ENCODE results near the gene ADGRG1.

The ADGRG1 gene

DNA sequence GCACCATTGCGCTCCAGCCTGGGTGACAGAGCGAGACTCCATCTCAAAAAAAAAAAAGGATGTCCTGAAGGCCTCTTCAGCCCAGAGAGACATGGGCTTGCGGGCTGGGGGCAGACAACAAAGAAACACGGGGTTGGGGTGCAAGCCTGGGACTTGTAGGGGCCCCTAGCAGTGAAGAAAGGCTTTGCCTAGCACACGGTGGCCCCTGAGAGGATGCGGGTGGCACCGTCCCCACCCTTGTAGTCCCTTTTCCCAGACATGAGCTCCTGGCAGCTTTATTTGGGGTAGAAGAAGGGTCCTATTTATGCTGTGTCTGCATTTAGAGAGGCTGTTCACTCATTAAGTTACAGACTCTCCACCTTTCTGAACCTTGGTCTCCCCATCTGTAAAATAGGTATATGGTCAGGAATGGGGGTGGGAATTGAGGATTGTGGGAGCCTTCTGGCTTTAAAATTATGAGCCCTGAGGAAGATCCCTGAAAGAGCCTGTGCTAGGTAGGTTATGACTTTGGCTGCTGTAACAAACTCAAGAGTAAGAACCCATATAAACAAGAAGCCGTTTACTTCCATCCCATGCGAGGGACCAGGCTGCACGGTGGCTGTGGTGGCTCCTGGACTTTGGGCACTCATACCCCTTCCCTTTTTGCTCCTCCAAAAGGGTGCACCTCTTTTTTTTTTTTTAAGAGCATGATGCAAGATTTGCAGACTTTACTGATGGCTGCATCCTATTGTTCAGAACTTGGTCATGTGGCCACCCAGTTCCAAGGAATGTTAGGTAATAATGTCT is 20.6 kb upstream of the ADGRG1 start:
- no peaks in the 10 kb centered on the region for H3K27me3 ChIP-seq (ENCODE audit: insufficient read depth, low read length)
- H3K27ac ChIP-seq (ENCODE audit: low read length): no peak overlapping the region
- no peaks in the 10 kb centered on the region for H3K4me1 ChIP-seq (ENCODE audit: insufficient read depth, low read length)
- no peak overlapping the region for H3K9ac ChIP-seq (ENCODE audit: low read depth, low read length)
- no peaks in the 10 kb centered on the region for H3K36me3 ChIP-seq (ENCODE audit: insufficient read depth, low read depth, low read length)
- no peaks in the 10 kb centered on the region for H3K9me3 ChIP-seq (ENCODE audit: insufficient read depth, low read depth, low read length)
- no peak overlapping the region for H3K4me3 ChIP-seq (ENCODE audit: low read length)

DNA sequence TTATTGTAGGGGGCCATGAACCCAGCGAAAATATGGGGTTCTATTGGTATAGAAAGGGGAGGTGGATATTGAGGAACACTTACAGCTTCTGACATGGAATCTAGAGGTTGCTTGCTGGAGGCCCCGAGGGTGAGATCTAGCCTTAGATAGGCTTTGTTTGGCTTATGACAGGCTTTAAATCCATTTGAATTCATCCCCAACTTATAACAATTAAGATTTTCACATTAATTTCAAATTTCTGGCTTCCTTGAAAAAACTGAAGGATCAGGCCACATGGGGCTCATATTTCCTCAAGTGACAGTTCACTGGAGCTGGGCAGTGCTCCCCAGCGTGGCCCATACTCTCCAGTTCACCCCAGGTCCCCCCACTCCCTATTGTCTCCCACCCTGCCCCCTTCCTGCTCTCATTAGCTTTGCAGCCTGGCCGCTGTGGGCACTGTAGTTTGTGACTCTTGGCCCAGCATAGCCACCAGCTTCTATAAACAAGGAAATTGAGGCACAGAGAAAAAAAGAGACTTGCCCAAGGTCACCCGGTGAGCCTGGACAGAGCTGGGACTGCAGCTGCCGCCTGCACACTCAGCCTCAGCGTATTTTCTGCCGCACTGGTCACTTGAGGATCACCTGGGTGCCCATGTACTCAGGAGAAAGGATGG is 19.8 kb upstream of the ADGRG1 start:
- Histone ChIP-seq H3K27ac (ENCODE audit: low read length) (no peak overlapping the region), H3K4me3 (ENCODE audit: low read length) (no peak overlapping the region), H3K4me1 (ENCODE audit: insufficient read depth, low read length) (no peaks in the 10 kb centered on the region)

GRCh38 chr16:57609541-57610401 is 18.7 kb upstream of the ADGRG1 start:
- no peak overlapping the region for H3K4me3 ChIP-seq (ENCODE audit: low read length)
- H3K4me1 ChIP-seq (ENCODE audit: insufficient read depth, low read length): no peaks in the 10 kb centered on the region
- no peaks in the 10 kb centered on the region for H3K9me3 ChIP-seq (ENCODE audit: insufficient read depth, low read depth, low read length)

More for the DNA sequence above, 19.8 kb upstream of the ADGRG1 start:
- H3K36me3 ChIP-seq (ENCODE audit: insufficient read depth, low read depth, low read length): no peaks in the 10 kb centered on the region
- H3K9ac ChIP-seq (ENCODE audit: low read depth, low read length): no peak overlapping the region
- H3K27me3 ChIP-seq (ENCODE audit: insufficient read depth, low read length): no peaks in the 10 kb centered on the region
- H3K9me3 ChIP-seq (ENCODE audit: insufficient read depth, low read depth, low read length): no peaks in the 10 kb centered on the region

DNA sequence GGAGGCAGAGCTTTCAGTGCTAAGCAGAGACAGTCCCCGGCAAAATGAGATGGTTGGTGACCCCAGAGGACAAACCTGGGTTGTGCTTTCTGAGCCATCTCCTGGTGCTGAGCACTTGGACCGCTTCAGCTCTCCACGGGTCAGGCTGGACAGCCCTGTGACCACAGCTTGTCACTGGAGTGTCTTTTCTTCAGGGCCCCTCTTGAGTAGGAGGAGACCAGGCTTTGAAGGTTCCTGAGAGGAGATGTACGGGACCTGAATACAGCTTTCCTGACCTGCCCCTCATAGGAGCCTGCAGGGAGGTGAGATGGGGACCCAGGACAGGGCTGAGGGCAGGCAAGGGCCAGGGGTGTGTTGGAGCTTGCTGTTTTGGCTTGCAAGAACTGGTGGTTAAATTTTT is 17.8 kb upstream of the ADGRG1 start:
- Histone ChIP-seq H3K27me3 (ENCODE audit: insufficient read depth, low read length) (no peaks in the 10 kb centered on the region), H3K9ac (ENCODE audit: low read depth, low read length) (no peak overlapping the region), H3K36me3 (ENCODE audit: insufficient read depth, low read depth, low read length) (no peaks in the 10 kb centered on the region), H3K9me3 (ENCODE audit: insufficient read depth, low read depth, low read length) (no peaks in the 10 kb centered on the region), H3K27ac (ENCODE audit: low read length) (no peak overlapping the region), H3K4me1 (ENCODE audit: insufficient read depth, low read length) (no peaks in the 10 kb centered on the region), H3K4me3 (ENCODE audit: low read length) (no peak overlapping the region)

More at GRCh38 chr16:57609541-57610401, 18.7 kb upstream of the ADGRG1 start:
- no peak overlapping the region for H3K9ac ChIP-seq (ENCODE audit: low read depth, low read length)
- H3K27ac ChIP-seq (ENCODE audit: low read length): no peak overlapping the region
- no peaks in the 10 kb centered on the region for H3K36me3 ChIP-seq (ENCODE audit: insufficient read depth, low read depth, low read length)
- H3K27me3 ChIP-seq (ENCODE audit: insufficient read depth, low read length): no peaks in the 10 kb centered on the region

GRCh38 chr16:57611181-57611580 is 17.2 kb upstream of the ADGRG1 start:
- Histone ChIP-seq H3K9ac (ENCODE audit: low read depth, low read length) (no peak overlapping the region), H3K4me1 (ENCODE audit: insufficient read depth, low read length) (no peaks in the 10 kb centered on the region), H3K27ac (ENCODE audit: low read length) (no peak overlapping the region)

GRCh38 chr16:57611706-57612105 is 16.7 kb upstream of the ADGRG1 start:
- no peaks in the 10 kb centered on the region for H3K36me3 ChIP-seq (ENCODE audit: insufficient read depth, low read depth, low read length)
- H3K27ac ChIP-seq (ENCODE audit: low read length): no peak overlapping the region
- H3K4me3 ChIP-seq (ENCODE audit: low read length): no peak overlapping the region
- no peak overlapping the region for H3K9ac ChIP-seq (ENCODE audit: low read depth, low read length)
- no peaks in the 10 kb centered on the region for H3K27me3 ChIP-seq (ENCODE audit: insufficient read depth, low read length)
- H3K9me3 ChIP-seq (ENCODE audit: insufficient read depth, low read depth, low read length): no peaks in the 10 kb centered on the region
- H3K4me1 ChIP-seq (ENCODE audit: insufficient read depth, low read length): no peaks in the 10 kb centered on the region

More at GRCh38 chr16:57611181-57611580, 17.2 kb upstream of the ADGRG1 start:
- Histone ChIP-seq H3K4me3 (ENCODE audit: low read length) (no peak overlapping the region), H3K9me3 (ENCODE audit: insufficient read depth, low read depth, low read length) (no peaks in the 10 kb centered on the region), H3K27me3 (ENCODE audit: insufficient read depth, low read length) (no peaks in the 10 kb centered on the region), H3K36me3 (ENCODE audit: insufficient read depth, low read depth, low read length) (no peaks in the 10 kb centered on the region)

- H3K9me3 ChIP-seq (ENCODE audit: insufficient read depth, low read depth, low read length): no peaks in the 10 kb centered on the region
- H3K9ac ChIP-seq (ENCODE audit: low read depth, low read length): no peak overlapping the region
- H3K4me3 ChIP-seq (ENCODE audit: low read length): no peak overlapping the region
- H3K27ac ChIP-seq (ENCODE audit: low read length): no peak overlapping the region
- H3K36me3 ChIP-seq (ENCODE audit: insufficient read depth, low read depth, low read length): no peaks in the 10 kb centered on the region
- no peaks in the 10 kb centered on the region for H3K27me3 ChIP-seq (ENCODE audit: insufficient read depth, low read length)
- no peaks in the 10 kb centered on the region for H3K4me1 ChIP-seq (ENCODE audit: insufficient read depth, low read length)
Observed at GRCh38 chr16:57612494-57612893, 15.9 kb upstream of the ADGRG1 start.

DNA sequence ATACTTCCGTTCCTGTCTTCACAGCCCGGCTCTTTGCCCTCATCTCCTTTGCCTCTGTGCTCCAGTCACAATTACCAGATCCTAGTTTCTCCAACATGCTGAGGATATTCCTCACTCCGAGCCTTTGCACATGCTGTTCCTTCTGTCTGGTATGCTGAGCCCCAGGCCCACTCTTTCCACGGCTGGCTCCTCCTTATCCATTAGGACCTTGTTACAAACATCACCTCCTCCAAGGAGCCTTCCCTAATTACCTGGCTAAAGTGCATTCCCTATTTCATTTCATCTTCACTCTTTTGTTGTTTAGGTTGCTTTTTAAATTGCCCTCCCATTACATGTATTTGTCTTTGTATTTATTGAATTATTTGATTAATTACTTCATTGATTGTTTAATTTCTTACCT is 14.9 kb upstream of the ADGRG1 start:
- Histone ChIP-seq H3K36me3 (ENCODE audit: insufficient read depth, low read depth, low read length) (no peaks in the 10 kb centered on the region), H3K27ac (ENCODE audit: low read length) (no peak overlapping the region), H3K9me3 (ENCODE audit: insufficient read depth, low read depth, low read length) (no peaks in the 10 kb centered on the region), H3K4me1 (ENCODE audit: insufficient read depth, low read length) (no peaks in the 10 kb centered on the region), H3K4me3 (ENCODE audit: low read length) (no peak overlapping the region), H3K9ac (ENCODE audit: low read depth, low read length) (no peak overlapping the region), H3K27me3 (ENCODE audit: insufficient read depth, low read length) (no peaks in the 10 kb centered on the region)

DNA sequence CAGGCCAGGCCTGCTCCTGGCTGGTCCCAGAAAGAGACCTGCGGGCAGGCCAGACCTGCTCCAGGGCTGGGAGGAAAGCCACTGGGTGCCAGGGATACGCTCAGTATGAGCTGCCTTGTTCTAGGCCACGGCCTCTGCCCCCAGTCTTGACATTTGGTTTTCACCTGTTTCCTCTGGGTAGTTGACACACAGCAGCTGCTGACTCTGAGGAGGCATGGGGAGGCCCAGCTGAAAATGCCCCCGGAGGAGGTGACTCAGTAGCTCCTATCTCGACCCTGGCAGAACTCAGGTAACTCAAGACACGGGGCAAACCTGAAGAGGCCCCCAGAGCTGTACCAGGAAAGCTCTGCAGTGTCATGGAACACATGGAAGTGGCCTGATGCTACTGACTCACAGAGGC is 13.9 kb upstream of the ADGRG1 start:
- H3K4me1 ChIP-seq (ENCODE audit: insufficient read depth, low read length): no peaks in the 10 kb centered on the region
- H3K4me3 ChIP-seq (ENCODE audit: low read length): no peak overlapping the region
- no peaks in the 10 kb centered on the region for H3K9me3 ChIP-seq (ENCODE audit: insufficient read depth, low read depth, low read length)
- H3K9ac ChIP-seq (ENCODE audit: low read depth, low read length): no peak overlapping the region
- no peaks in the 10 kb centered on the region for H3K27me3 ChIP-seq (ENCODE audit: insufficient read depth, low read length)
- H3K36me3 ChIP-seq (ENCODE audit: insufficient read depth, low read depth, low read length): no peaks in the 10 kb centered on the region
- H3K27ac ChIP-seq (ENCODE audit: low read length): no peak overlapping the region

GRCh38 chr16:57614944-57615343 is 13.5 kb upstream of the ADGRG1 start:
- Histone ChIP-seq H3K4me3 (ENCODE audit: low read length) (no peak overlapping the region), H3K9ac (ENCODE audit: low read depth, low read length) (no peak overlapping the region), H3K9me3 (ENCODE audit: insufficient read depth, low read depth, low read length) (no peaks in the 10 kb centered on the region), H3K27ac (ENCODE audit: low read length) (no peak overlapping the region), H3K36me3 (ENCODE audit: insufficient read depth, low read depth, low read length) (no peaks in the 10 kb centered on the region), H3K4me1 (ENCODE audit: insufficient read depth, low read length) (no peaks in the 10 kb centered on the region), H3K27me3 (ENCODE audit: insufficient read depth, low read length) (no peaks in the 10 kb centered on the region)

DNA sequence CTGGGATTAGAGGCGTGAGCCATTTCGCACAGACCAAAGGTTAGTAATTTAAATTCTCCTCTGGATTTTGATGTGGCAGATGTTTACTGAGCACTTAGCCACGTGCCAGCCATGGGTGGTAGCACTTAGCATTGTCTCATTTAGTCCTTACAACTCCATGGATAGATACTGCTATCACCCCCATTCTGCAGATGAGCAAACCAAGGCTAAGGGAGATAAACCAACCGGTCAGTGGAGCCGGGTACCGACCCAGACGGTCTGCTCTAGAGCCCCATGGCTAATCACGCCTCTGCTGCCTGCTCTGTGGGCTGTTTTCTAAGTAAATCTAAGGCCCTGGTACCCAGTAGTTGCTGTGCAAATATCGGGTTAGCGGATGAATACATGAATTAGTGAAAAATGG is 12.6 kb upstream of the ADGRG1 start:
- H3K27me3 ChIP-seq (ENCODE audit: insufficient read depth, low read length): no peaks in the 10 kb centered on the region

More for the DNA sequence above, 12.6 kb upstream of the ADGRG1 start:
- Histone ChIP-seq H3K9ac (ENCODE audit: low read depth, low read length) (no peak overlapping the region), H3K4me3 (ENCODE audit: low read length) (no peak overlapping the region), H3K9me3 (ENCODE audit: insufficient read depth, low read depth, low read length) (no peaks in the 10 kb centered on the region), H3K27ac (ENCODE audit: low read length) (no peak overlapping the region), H3K36me3 (ENCODE audit: insufficient read depth, low read depth, low read length) (no peaks in the 10 kb centered on the region), H3K4me1 (ENCODE audit: insufficient read depth, low read length) (no peaks in the 10 kb centered on the region)

Measured in iPS-20b (cell line).